Lower leg skin (tissue), 4 donors: ENCODE data around the gene TMPRSS6. TPM values are rescaled to one million over a fixed set of nuclear protein-coding genes. Genes with fewer than 3 reads are reported as not detected.
A peak's percentile ranks its signal among the peaks of the same experiment; 100 is the strongest.

Experiments used
- DNase-seq, 2 donors: peaks; one replicate each; pipeline ENCODE4 v3.0.0-alpha.2; 2019; ENCODE audit warnings: low spot score in 2 of 2
- H3K4me3 ChIP-seq: fragments of 200-600 bp; sonication (generic); 2 replicates; pipeline ENCODE4 v1.5.1; 2017; ENCODE audit warnings: mild to moderate bottlenecking, low read depth; ENCODE audit not compliant: poor library complexity, severe bottlenecking
- POLR2A ChIP-seq, 2 donors: fragments of 450-650 bp; IDR thresholded peaks; one replicate each; pipeline ENCODE4 v1.6.1; 2016 to 2017; ENCODE audit warnings: antibody characterized with exemption in 2 of 2, mild to moderate bottlenecking in 1 of 2, moderate library complexity in 1 of 2
- WGBS, 2 donors: methylation state at CpG; one replicate each; pipeline ENCODE4 v1.1.5; 2018; 5-methylcytosine and 5-hydroxymethylcytosine counted together
- intact Hi-C: fragments of 100-400 bp; cut with DNase I; formaldehyde crosslinking; loops from one replicate; pipeline ENCODE4 v1.15.0; 2023; ENCODE audit warnings: low total_unique reads
- total RNA-seq, 4 donors: library from RNA; depleted of rRNA; stranded (reverse); fragments of >200 nt; gene quantifications; one replicate each; pipeline ENCODE4 v1.1.0, GENCODE V29; 2016
- TF ChIP-seq, protein P1 (sequence below), 3 donors: fragments of 450-650 bp; IDR thresholded peaks; one replicate each; pipeline ENCODE4 v1.5.1; 2016; ENCODE audit warnings: antibody characterized with exemption in 3 of 3, mild to moderate bottlenecking in 3 of 3, moderate library complexity in 2 of 3

Gene TMPRSS6
- total RNA-seq, 4 donors from 2014 or later, result 0.65 to 7.5 (median 2.8) TPM

DNA sequence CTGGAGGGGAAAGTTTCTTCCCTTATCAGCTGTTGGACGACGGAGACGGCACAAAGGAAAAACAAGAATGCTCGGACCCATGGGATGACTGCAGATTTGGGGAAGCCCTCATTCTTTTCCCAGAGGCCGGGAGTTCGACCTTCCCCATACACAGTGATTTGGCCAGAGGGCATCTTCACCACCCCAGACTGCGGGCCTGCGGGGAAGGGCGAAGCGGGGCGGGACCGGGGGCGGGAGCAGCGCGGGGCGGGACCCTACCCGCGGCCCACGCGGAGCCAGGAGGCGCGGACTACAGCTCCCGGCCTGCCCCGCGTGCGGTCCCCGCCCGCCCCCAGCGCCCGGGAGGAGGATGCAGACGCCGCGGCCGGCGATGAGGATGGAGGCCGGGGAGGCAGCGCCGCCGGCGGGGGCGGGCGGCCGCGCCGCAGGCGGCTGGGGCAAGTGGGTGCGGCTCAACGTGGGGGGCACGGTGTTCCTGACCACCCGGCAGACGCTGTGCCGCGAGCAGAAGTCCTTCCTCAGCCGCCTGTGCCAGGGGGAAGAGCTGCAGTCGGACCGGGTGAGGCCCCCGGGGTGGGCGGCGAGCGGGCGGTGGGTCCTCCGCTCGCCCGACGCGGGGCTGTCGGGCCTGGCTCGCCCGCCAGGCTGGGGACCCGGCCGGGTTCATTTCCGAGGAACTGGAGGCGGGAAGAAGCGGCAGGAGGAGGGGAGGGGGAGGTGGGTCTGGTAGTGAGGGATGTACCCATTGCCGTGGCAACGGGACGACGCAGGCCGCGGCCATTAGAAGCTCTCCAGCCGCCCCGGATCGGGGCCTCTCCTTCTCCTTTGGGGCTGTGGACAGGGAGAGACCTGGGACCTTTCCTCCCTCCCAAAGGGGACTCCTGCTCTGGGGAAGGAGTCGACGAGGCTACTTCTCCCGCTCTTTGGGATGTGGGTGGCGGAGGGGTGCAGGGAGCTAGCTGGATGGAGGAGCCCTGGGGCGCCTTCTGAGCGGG is 57.8 kb downstream of the TMPRSS6 start, which contains the start of gene KCTD17:
TSS of gene KCTD17 (plus strand) at position 352 of the 995 bp plus-strand sequence. CDS start at position 371, 19 bp downstream.
- peak; percentile 41 to 92 for DNase-seq
- TF ChIP-seq, protein P1, sequence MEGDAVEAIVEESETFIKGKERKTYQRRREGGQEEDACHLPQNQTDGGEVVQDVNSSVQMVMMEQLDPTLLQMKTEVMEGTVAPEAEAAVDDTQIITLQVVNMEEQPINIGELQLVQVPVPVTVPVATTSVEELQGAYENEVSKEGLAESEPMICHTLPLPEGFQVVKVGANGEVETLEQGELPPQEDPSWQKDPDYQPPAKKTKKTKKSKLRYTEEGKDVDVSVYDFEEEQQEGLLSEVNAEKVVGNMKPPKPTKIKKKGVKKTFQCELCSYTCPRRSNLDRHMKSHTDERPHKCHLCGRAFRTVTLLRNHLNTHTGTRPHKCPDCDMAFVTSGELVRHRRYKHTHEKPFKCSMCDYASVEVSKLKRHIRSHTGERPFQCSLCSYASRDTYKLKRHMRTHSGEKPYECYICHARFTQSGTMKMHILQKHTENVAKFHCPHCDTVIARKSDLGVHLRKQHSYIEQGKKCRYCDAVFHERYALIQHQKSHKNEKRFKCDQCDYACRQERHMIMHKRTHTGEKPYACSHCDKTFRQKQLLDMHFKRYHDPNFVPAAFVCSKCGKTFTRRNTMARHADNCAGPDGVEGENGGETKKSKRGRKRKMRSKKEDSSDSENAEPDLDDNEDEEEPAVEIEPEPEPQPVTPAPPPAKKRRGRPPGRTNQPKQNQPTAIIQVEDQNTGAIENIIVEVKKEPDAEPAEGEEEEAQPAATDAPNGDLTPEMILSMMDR (IDR thresholded peaks at IDR 0.05), result no peak
- TF ChIP-seq POLR2A (IDR thresholded peaks at IDR 0.05), result no peak
- intact Hi-C loops, result no loop called here
- peak within 1 kb of the TSS; percentile 54 for H3K4me3 ChIP-seq
- 6 to 11% methylated on average over 34 to 66 of the region's 89 CpGs for WGBS, 2 donors

DNA sequence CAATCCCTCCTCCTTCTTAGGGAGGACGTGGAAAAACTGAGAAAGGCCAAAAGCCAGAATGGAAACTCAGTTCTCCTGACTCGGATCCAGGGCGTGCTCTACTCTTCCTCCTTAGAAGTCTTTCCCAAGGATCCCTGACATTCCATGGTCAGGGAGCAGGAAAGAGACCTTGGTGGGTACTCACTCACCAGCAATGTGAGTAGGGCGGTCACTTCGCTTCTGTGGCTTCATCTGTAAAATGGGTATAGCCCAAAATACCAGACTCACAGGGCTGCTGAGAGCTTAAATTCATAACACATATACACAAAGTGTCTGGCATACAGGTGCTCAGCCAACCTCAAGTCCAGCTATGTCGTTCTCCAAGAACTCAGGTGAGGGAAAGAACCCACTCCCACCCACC is 58.6 kb downstream of the TMPRSS6 start:
- H3K4me3 ChIP-seq, result no peak overlapping the region
- TF ChIP-seq, protein P1 (IDR thresholded peaks at IDR 0.05), result no peak
- no peak for TF ChIP-seq POLR2A (IDR thresholded peaks at IDR 0.05)
- intact Hi-C loops, result no loop called here
- WGBS, 2 donors, result 67 to 71% methylated on average over 6 of the region's 6 CpGs
- no peak for DNase-seq

DNA sequence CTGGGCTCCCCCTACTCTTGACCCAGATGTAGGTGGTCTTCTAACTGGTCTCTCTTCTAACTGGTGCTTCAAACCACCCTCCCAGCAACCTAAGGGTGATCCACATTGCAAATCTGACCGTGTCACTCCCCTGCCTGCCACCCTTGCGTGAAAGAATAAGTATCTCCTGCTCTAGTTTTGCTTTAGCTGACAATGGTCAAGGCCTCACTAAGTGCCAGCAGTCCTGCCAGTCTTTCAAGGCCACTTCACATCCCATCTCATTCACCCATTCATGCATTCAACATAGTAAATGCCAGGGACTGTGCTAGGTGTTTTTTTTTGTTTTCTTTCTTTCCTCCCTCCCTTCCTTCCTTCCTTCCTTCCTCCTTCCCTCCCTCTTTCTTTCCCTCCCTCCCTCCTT is 60.3 kb downstream of the TMPRSS6 start:
- 86 to 89% methylated on average over 2 of the region's 2 CpGs for WGBS, 2 donors
- TF ChIP-seq, protein P1 (IDR thresholded peaks at IDR 0.05), result no peak
- no peak for TF ChIP-seq POLR2A (IDR thresholded peaks at IDR 0.05)
- no peak overlapping the region for H3K4me3 ChIP-seq
- intact Hi-C loops, result no loop called here
- no peak for DNase-seq

DNA sequence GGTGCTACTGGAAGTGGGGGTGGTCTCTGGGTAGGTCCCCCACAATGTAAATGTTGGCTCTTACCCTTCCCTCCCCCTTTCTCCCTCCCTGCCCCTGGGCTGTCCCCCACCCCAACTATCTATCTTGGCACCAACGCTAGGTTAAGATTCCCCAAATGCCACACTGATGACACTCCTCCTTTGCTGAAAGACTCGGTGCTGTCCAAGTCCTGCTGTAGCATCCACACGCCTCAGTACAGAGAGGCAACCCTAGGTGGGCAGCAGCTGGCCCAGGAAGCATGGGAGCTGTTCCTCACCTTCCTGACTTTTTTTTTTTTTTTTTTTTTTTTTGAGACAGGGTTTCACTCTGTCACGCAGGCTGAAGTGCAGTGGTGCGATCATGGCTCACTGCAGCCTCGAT is 61.4 kb downstream of the TMPRSS6 start:
- TF ChIP-seq, protein P1 (IDR thresholded peaks at IDR 0.05), result no peak
- TF ChIP-seq POLR2A (IDR thresholded peaks at IDR 0.05), result no peak
- no peak overlapping the region for H3K4me3 ChIP-seq
- DNase-seq, result no peak
- intact Hi-C loops, result no loop called here
- WGBS, 2 donors, result 79 to 87% methylated on average over 6 of the region's 6 CpGs

DNA sequence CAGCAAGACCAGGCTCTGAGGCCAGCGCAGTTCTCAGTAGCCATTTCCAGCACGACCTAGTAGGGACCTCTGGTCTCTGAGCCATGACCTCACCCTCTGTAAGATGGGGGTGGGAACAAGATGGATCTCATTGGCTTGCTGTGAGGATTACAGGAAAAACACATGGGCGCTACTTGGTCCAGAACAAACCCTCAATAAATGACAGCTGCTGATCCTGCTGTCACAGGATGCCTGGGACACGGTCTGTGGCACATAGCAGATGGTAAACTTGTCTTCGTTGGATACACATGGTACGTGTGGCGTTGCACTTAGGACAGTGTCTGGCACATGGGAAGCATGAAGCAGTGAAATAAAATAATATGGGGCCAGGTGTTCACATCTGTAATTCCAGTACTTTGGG is 62.5 kb downstream of the TMPRSS6 start:
- 83 to 92% methylated on average over 7 of the region's 7 CpGs for WGBS, 2 donors
- DNase-seq, result no peak
- TF ChIP-seq, protein P1 (IDR thresholded peaks at IDR 0.05), result no peak
- no peak for TF ChIP-seq POLR2A (IDR thresholded peaks at IDR 0.05)
- H3K4me3 ChIP-seq, result no peak overlapping the region
- intact Hi-C loops, result no loop called here
